Measurements from ENCODE around the gene CLDN17.

- TF ChIP-seq TBP (IDR thresholded peaks at IDR 0.05; ENCODE audit: low read depth, low read length): no peak
- TF ChIP-seq YY1 (IDR thresholded peaks at IDR 0.05; ENCODE audit: low read depth, low read length): no peak
- TF ChIP-seq CTCF (IDR thresholded peaks at IDR 0.05; ENCODE audit: control extremely low read depth in 1 of 3, insufficient read depth in 1 of 3, low read depth in 1 of 3, low read length in 3 of 3): no peak
- no peak for TF ChIP-seq SIRT6 (IDR thresholded peaks at IDR 0.05; ENCODE audit: low read length)
- no peak for TF ChIP-seq ZNF274 (IDR thresholded peaks at IDR 0.05; ENCODE audit: borderline replicate concordance, extremely low read depth, low read length)
- TF ChIP-seq POLR2A (IDR thresholded peaks at IDR 0.05; ENCODE audit: control extremely low read depth in 1 of 2, low read depth in 2 of 2, low read length in 2 of 2): no peak
- no peak for TF ChIP-seq GTF2F1 (IDR thresholded peaks at IDR 0.05; ENCODE audit: borderline replicate concordance, low read depth, low read length)
- no peak for TF ChIP-seq EZH2 (IDR thresholded peaks at IDR 0.05; ENCODE audit: low read depth, low read length, severe bottlenecking)
- no peak for TF ChIP-seq SP1 (IDR thresholded peaks at IDR 0.05; ENCODE audit: low read depth, low read length)
- no peak for TF ChIP-seq RNF2 (IDR thresholded peaks at IDR 0.05; ENCODE audit: borderline replicate concordance, low read depth, low read length, missing control alignments, poor library complexity, severe bottlenecking)
Measured at GRCh38 chr21:30193201-30193600, 26.6 kb upstream of the CLDN17 start.
